ENCODE measurements around the gene SSR4. TPM values are rescaled to one million over a fixed set of nuclear protein-coding genes. Genes with fewer than 3 reads are reported as not detected.

Gene SSR4
- total and polyA plus RNA-seq, 2 of the 13 experiments (the other 11 are each of a cell fraction or from before 2014, with no cell fraction given), result 214 to 288 TPM

DNA sequence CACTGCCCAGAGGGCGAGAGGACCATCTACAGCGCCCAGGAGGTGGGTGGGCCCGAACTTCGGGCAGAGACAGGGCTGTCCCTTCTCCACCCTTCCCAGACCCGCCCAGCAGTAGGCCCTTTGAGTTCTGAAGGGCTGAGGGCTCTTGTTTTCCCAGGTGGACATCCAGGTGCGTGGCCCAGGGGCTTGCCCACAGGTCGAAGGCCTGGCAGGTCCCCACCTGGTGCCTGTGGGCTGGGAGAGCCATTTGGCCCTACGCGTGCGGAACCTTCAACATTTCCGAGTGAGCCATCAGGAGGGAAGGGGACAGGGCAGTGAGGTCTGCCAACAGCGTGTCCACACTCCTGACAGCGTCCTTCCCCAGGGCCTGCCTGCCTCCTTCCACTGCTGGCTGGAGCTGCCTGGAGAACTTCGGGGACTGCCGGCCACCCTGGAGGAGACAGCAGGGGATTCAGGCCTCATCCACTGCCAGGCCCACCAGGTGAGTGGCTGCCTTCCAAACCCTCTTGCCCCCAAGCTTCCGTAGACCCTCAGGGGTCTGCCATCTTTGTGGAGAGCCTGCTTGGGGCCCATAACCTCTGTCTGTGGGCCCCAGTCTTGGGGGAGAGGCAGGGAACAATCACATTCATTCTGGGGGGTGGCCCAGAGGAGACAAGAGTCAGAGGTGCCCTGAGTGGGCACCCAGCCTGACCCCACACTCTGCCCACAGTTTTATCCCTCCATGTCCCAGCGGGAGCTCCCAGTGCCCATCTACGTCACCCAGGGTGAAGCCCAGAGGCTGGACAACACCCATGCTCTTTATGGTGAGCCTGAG is 23.7 kb upstream of the SSR4 start:
- BruUV-seq (replicated peaks), result no TSS peak
- Histone ChIP-seq H3K9me3 (ENCODE audit: low read length) (no peaks in the 10 kb centered on the region), H4K20me1 (ENCODE audit: insufficient read depth, low read length) (no peaks in the 10 kb centered on the region), H3K9ac (ENCODE audit: insufficient read depth, low read depth, low read length) (no peak overlapping the region), H3K27me3 (ENCODE audit: control insufficient read depth in 1 of 2, insufficient read depth in 2 of 2, low read length in 2 of 2) (no peaks in the 10 kb centered on the region), H3K27ac (ENCODE audit: extremely low read length, insufficient read depth, low read length) (no peak overlapping the region), H2AFZ (ENCODE audit: low read length) (no peak overlapping the region), H3K4me2 (ENCODE audit: low read depth, low read length) (no peak overlapping the region), H3K4me3 (replicated peaks in 1 of 3; ENCODE audit: insufficient read depth in 1 of 3, low read depth in 2 of 3, low read length in 3 of 3) (no peak overlapping the region), H3K79me2 (ENCODE audit: insufficient read depth, low read length) (no peaks in the 10 kb centered on the region), H3K4me1 (ENCODE audit: insufficient read depth, low read length) (peaks cover 9% of the 10 kb centered on the region; the same call in 1 of the 2 replicates), H3K36me3 (replicated peaks in 1 of 2; ENCODE audit: control insufficient read depth in 1 of 2, insufficient read depth in 2 of 2, low read length in 2 of 2) (no peaks in the 10 kb centered on the region)
- no peak for TF ChIP-seq MAFG (CRISPR knock-in tag; IDR thresholded peaks at IDR 0.05)
- no peak for TF ChIP-seq ZZZ3 (CRISPR knock-in tag; IDR thresholded peaks at IDR 0.05; ENCODE audit: borderline replicate concordance)
- TF ChIP-seq, protein P1, sequence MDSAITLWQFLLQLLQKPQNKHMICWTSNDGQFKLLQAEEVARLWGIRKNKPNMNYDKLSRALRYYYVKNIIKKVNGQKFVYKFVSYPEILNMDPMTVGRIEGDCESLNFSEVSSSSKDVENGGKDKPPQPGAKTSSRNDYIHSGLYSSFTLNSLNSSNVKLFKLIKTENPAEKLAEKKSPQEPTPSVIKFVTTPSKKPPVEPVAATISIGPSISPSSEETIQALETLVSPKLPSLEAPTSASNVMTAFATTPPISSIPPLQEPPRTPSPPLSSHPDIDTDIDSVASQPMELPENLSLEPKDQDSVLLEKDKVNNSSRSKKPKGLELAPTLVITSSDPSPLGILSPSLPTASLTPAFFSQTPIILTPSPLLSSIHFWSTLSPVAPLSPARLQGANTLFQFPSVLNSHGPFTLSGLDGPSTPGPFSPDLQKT (CRISPR knock-in tag; IDR thresholded peaks at IDR 0.05; ENCODE audit: borderline replicate concordance), result no peak
- no peak for TF ChIP-seq DNMT1 (CRISPR knock-in tag; IDR thresholded peaks at IDR 0.05)
- TF ChIP-seq ZNF124 (CRISPR knock-in tag; IDR thresholded peaks at IDR 0.05), result no peak
- no peak for TF ChIP-seq ZKSCAN1 (IDR thresholded peaks at IDR 0.05; ENCODE audit: low read length)
- no peak for TF ChIP-seq NR2F1 (CRISPR knock-in tag; IDR thresholded peaks at IDR 0.05)
- ATAC-seq (no peak), FAIRE-seq (no peak), DNase-seq (ENCODE audit: low spot score) (no peak)
- intact Hi-C loops (cut with micrococcal nuclease; ENCODE audit: unreplicated experiment), result no loop called here
- WGBS (ENCODE audit: low lambda C conversion rate), result 100% methylated on average over 3 of the region's 18 CpGs
- ChIA-PET POLR2A (no interaction called here), CTCF (ENCODE audit: low intra/inter-chr PET ratio, low total read pairs) (no interaction called here)
- in situ Hi-C loops (cut with HindIII; ENCODE audit: extremely low pct_ligation_motif_present, low pct_unique_long_range_greater_than_20kb), result no loop called here
